GM18520 (cell line): ENCODE data around the gene CTDSPL.

ENCODE experiments used
- ATAC-seq: cut with Tn5 transposase; IDR thresholded peaks from one replicate; pipeline ENCODE4 v1.9.1; 2021; ENCODE audit not compliant: unreplicated experiment

Gene CTDSPL

DNA sequence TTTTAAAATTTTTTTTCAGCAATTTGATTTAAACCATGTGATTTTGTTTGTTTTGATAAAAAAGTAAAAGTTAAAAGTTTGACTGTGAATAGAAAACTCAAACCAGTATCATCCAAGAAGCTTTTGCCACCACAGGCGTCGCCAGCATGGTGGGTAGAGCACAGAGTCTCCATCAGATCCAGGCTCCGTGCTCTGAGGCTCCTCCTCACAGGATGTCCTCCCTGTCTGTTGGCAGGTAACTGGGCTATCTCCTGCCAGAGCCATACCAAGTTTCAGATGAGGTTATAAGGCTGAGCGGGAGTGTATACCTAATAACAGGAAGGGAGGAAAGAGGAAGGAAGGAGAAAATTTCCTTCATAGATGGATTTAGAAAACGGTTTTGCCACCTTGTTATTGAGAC lies 28.8 kb downstream of the CTDSPL start:
- no peak for ATAC-seq

DNA sequence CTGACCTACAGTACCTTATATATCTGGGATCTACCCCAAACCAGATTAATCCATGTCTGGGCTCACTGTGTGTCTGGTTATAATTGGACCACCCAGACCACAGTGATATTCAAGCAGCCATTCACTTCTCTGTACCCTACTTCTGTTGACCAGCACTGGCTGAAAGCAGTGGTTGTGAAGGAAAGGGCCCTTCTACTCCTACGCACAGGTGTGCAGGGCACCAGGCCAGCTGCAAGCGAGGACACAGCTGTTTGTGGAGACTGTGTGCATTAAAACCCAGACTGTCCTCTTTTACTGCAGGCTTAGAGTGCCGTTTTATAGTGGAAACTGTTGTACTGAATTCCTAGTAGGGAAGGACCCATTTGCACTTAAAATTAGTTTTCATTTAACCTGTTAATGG lies 29.5 kb downstream of the CTDSPL start:
- ATAC-seq: no peak

DNA sequence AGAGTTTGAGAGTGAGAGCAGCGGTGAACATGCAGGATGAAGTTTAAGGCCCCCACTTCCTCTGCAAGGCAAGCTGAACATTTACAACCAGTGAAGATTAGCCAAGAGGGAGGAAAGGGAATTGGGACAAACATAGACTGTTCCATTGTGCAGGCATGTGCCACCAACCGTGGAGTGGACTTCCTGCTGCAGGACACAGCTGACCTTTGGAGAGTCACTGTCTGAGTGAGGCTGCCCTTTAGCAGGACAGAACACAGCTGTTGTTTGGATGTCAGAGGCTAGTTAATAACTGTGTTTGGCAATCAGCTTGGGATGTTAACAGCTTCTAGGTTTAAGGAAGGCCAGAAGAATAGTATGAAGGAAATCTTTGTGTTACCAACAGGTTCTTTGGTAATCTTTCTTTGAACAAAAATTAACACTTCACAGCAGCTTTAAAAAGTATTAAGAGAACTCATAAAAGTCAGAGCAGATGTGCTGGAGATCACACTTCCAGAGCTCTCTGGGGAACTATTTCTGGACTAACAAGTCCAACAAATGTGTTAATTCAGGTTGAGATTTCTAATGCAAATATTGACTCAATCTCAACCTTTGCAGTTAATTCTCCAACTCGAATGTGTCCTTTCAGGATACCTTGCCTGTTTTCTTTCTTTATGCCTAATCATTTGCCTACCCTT lies 31.4 kb downstream of the CTDSPL start:
- ATAC-seq: no peak

DNA sequence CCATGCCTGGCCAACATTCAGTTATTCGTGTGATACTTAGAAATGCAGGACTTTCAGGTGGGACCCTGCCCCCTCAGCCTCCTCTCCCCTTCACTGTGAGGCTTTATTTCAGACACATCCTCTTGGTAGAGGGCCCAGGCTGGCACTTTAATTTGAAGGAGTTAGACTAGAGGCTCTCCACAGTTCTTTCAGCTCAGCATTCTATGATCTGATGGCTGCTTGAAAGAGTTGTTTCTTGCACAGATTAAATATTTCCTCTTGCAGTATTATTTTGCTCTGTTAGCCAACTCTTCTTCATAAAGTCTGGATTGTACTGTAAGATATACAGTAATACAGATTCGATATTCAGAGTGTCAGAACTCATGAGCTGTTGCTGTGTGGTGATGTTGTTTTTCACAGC lies 35.1 kb downstream of the CTDSPL start:
- ATAC-seq: no peak

DNA sequence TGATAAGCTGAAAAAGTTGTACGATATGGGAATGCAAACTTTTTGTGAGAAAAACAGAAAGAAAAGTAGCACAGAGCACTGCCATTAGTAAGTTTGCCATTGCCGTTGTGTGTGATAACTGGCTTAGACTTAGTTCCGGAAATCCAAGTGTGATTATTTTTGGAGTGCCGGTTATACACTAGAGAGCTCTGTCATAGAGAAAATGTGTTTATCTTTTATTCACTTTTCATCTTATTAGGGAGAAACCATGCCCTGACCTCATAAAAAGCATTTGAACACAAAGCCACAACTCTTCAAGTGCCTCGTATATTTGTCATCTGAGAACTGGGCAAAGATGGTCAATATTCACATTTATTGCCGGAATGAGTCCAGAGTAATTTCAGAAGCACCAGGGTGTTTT lies 36.1 kb downstream of the CTDSPL start:
- no peak for ATAC-seq

DNA sequence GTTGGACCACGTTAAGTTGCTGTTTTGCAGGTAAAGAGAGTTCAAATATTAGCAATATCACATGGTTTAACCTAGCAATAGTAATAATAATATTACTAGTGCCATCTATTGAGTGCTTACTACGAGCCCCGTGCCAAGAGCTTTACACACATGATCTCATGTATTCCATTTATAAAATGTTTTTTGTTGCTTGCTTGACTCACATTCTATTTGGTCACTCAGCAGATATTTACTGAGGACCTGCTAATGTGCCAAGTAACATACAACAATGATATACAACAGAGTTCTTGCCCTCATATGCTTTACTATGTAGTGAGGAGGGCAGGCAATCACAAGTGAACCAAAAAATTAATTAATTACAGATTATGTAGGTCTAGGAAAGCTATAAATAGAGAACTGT lies 36.7 kb downstream of the CTDSPL start:
- ATAC-seq: no peak

DNA sequence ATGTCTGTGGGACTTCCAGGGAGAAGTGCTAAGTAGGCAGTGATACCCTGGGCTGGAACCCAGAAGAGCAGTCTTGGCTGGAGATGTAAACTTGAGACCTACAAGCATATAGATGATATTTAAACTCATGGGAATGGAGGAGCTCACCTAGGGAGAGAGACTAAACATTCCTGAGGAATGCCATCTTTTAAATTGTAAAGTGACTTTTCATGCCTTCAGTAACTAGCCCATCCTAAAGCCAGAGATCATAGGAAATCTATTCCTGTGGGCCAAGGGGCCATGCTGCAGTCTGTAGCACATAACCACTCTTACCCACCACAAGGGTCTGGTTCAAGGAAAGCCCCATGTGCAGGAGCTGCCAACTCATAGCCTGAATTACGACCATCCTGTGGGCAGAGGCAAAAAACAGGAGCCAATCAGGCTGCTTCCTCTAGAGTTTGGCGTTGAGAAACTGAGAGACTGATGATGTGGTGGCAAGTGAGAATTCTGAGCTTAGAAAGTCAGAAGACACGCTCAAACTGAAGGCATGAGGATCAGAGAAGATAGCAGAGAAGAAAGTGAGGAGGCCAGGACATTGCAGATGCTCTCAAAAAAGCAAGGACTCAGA lies 37.5 kb downstream of the CTDSPL start:
- peak; percentile 54 for ATAC-seq

DNA sequence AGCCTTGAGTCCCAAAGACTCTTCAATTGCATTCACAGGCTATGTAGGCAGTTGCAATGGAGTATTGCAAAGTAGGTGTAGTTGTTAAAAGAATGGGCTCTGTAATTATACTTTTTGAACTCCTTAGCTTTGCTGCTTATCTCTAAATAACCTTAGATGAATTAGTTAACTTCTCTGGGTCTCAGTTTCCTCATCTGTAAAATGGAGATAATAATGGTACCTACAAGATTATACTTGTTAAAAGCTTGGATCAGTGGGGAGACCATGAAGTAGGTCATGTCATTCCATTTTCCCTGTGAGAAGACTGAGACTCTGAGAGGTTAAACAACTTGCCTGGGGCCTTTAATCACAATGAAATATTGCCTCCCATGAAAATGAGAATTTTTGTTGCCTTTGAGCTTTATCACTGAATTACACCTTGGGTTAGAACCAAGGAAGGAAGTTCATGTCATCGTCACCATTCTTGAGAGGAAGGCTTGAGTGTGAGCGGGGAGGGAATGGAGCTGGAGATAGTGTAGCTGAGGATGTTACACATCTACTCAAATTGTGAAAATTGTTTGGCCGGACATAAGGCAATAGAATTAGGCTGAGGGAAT lies 38.1 kb downstream of the CTDSPL start:
- ATAC-seq: no peak

DNA sequence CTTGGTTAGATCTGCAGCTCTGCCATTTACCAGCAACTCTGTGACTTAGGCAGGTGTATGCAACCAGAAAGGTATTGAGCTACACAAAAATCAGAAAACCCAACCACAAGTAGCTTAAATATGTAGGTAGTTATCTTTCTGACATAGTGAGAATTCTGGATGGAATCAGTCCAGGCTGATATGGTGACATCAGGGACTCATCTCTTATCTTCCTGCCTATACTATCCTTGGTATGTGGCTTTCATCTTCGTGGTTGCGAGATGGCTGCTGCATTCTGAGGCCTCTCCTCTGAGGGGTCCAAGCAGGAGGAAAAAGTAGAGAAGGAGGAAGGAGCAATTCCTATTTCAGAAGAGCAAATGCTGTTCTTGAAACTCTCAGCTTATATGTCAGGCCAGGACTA lies 40.0 kb downstream of the CTDSPL start:
- ATAC-seq: no peak

DNA sequence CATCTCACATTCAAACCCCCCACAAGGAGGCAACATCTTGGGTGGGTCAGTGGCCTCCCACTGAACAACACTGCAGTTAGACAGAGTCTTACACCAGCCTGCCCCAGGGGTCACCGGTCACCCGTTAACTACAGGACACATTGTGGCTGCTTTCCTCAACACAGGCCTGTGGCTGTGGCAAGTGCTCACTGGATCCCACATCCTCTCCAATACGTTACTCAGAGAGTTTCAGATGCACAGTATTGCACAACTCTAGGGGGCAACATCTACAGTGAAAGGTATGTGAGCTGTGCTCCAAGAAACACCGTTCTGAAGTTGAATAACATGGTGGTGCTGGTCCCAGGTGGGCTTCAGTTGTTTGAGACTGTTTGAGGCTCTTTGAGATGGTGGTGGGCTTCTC lies 41.0 kb downstream of the CTDSPL start:
- no peak for ATAC-seq

DNA sequence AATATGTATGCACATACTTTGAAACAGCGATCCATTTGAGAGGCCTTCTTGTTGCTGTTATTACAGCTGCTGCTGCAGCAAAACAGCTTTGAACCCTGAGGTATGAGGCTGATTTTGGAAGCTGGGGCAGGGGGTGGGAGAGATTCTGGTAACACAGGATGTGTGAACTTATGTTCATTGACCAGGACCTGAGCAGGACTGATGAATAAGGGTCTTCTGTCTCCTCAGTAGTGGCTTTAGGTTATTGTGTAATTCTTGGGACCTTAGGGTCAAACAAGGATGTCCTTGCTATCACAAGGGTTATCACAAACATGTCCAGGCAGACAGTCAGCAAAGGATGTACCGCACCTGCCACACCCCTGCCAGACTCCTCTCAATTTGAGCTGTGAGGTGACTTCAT lies 41.6 kb downstream of the CTDSPL start:
- no peak for ATAC-seq

DNA sequence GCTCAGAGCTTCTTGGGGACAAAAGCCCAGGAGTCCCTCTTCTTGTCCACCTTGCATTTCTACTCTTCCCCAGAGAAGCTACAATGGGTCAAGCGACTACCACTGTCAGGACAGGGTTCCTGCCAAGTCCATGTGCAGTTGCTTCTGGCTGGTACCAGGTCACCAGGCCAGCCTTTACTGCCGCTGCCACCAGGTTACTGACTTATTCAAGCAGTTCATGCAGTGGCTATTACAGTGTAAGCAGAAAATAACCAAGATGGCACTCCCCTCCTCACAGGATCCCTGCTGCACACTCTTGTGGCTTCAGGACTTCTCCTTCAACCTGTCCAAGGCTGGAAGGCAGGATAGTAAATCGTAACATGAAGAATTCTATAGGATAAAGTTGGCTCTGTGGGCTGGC lies 42.1 kb downstream of the CTDSPL start:
- no peak for ATAC-seq

DNA sequence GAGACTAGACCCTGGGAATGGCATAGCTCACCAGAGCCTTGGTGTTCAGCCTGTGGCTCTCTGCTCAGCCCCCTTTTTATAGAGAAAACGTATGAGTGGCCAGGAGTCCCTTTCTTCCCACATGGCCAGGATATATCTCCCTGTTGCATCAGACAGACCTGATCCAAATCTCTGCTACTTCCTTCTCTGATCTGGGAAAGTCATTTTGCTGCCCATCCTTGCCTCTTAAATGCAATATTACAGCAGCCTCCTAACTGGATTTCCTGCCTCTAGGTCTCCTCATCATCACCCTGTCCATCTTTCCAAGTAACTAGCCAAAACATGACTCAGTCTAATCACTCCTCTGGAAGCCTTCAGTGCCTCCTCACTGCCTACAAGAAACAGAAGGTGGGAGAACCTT lies 42.9 kb downstream of the CTDSPL start:
- ATAC-seq: no peak

DNA sequence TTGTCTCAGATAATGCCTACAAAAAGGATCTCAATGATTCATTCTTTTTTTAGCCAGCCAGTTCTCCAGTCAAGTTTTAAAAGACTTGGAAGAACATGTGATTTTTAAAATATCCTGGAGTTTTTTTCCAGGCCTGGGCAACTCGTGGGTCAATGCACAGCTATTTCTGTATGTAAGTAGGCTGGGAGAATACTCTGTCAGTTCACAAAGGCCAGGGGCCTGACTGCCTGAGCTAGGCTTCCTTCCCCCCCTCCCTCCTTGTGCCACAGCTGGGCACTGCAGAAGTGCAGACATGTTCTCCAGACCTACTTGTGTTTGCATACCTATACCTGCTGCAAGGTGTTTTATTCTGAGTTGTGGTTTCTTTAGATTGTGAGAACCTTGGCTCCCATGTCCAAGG lies 43.7 kb downstream of the CTDSPL start:
- ATAC-seq: no peak

DNA sequence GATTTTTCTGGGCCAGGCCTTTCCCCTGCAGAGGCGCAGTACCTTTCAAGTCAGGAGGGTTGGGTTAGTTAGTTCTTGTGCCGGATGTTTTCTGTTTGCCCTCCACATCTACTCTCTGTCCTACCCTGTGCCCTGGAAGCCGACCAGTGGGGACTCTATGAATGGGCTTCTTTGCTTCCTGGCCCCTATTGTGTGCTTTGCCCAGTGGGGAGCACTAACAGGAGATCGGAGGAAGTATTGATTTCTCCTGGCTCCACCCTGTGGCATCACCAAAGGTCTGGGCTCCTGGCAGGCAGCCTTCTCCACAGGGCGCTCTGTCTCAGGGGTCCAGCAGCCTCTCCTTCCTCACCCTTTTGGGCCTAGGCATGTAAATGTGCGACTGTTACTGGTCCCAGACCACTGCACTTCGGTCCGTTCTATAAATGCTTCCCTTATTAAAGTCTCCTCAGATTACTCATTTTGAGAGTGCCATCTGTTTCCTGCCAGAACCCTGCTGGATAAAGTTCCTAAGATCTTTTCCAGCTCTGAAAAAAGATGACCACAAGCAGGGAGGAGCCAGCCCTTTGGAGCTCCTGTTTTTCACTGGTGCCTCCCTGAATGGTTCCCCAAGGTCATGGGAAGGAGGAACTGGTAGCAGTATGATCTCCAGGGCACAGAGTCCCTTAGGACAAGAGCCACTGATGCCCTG lies 44.5 kb downstream of the CTDSPL start:
- no peak for ATAC-seq

DNA sequence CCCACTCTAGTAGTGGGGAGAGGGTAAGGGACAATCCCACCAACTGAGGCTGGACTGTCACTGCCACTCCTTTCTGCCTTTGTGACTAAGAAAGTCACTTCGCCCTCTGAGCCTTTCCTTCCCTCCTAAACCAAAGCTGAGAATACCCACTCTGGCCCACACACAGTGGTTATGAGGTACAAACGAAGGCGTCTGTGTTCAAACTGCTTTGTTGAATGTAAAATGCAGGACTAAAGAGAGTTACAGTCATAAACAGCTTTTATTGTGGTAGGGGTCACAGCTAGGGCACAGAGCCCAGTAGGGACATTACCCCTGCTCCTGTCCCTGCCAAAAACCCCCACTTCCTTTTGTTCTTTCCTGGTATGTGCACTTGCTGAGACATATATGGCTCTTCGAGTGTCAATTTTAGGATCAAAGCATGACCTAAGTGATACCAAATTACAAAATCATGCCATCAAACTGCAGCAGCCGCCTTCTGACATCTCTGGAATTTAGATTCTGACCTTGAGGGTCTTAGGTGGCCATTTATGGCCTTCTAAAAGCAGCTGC lies 45.1 kb downstream of the CTDSPL start:
- no peak for ATAC-seq

DNA sequence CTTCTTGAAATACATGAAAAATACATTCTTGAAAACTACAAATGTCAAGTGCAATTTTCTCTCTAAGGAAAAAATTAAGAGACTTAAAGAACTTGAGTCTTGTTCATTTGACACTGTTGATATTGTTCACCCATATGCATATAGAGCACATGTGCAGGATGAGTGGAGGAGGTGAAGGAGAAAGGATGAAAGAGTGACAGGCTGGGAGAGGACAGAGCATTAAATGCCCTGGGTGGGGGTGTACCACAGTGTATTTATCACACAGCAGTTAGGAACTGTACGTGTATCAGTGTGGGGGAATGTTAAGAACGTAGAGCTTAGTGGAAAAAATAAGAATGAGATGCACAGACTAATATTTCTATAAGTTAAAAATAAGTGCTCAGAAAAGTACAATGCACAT lies 45.7 kb downstream of the CTDSPL start:
- ATAC-seq: no peak

DNA sequence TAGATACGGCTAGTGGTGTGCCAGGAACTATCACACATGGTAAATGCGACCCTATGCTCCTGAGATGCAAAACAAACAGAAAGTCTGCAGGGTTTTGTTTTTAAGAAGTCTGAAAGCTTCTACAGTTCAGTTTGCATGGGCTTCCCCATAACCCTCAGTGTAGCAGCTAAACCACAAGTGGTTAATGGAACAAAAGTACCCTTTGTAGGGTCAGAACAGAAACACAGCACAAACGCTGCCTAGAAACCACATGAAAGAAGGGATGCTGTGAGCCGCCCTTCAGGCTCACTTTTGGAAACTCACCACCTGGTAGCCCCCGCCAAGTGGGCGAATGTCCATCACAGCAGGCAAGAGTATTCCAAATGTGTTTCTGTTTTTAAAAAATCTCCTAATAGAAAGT lies 46.2 kb downstream of the CTDSPL start:
- ATAC-seq: peak; percentile 85

DNA sequence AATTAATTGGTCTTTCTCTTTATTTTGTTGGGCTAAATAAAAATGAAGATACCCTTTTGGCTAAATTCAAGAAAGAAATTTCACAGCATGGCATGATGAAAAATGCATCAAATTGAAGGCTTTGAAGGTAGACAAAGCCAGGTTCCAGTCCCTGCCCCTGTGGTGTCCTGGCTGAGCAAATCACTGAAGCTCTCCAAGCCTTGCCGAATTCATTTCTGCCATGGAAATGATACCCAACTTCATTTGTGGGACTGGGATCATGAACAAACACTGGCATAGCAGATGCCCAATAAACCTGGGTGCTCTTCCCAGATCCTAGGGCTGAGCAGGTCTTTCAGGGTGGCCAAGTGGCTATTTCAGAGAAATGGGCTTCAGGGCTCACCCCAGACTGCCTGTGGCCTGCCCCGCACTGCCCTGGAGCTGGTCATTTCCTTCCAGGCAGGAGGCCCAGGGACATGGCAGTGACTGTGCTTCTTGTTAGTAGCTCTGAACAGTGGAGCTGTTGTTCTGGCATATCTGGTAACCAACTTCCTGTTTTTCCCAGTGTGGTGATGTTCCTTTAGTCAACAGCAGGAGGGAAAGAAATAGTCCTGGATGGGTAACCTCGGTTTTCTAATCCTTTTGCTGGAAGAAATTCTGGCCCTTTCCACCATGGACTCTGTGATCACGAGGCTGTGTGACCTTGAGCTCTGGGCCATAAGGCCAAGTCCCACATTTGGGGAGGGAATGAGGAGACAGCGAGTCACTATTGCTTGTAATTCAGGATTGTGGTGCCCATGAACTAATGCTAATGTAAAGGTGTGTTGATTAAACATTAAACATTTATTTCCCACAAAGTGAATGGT lies 47.6 kb downstream of the CTDSPL start:
- no peak for ATAC-seq

DNA sequence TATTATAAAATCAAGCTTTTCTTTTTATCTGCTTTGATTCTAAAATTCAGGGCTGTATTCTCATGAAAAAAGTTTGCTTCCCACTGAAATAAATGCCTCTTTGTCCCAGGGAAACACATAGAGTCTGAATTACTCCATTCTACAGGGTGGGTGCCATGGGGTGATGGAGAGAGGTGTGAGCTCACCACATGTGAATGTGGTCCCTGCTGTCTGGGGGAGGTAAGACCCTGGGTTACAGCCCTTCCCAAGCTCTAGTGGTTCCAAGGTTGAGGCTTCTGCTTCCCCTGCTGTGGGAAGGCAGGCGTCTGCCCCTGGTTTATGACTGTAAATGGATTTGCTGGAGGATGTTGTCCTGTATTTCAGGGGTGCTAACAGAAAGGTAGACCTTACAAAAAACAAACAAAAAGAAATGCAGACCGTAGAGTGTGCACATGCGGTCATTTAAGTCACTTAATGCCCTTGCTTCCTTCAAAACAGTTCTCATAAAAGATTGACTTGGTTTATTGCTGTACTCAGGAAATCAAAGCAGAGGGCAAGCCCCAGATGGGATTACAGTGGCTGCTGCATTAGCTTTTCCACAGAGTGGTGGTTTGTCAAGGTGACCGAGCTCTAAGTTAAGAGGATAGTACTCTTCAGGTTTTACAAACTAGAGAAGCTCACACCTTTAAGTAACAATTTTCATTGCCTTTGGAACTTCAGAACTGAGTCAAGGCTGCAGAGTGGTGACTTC lies 49.2 kb downstream of the CTDSPL start:
- ATAC-seq: no peak
